ENCODE data around the gene NCOA1.

The NCOA1 gene

DNA sequence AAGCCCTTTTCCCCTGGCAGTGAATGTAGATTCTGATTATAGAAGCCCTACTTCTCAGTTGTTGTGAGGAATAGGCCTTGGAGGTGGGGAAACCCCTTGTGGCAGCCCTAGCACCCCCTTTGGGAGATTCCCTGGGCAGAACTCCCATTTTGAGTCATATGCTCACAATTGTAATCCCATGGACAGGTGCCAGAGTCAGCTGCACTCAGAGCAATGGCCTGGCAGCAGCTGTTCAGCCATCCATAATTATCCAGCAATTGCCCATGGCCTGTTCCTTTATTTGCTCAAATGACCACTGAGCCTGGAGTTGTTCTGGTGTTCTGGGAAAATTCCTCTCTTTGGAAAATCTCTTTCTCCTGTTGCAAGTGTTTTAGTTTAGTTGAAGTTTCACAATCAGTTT, 230.4 kb downstream of the NCOA1 start:
- ChIA-PET CTCF (no interaction called here), POLR2A (no interaction called here)
- no peak for TF ChIP-seq L3MBTL2 (conservative IDR thresholded peaks at IDR 0.05)
- TF ChIP-seq SUZ12 (IDR thresholded peaks at IDR 0.05) = no peak
- TF ChIP-seq, protein P1, sequence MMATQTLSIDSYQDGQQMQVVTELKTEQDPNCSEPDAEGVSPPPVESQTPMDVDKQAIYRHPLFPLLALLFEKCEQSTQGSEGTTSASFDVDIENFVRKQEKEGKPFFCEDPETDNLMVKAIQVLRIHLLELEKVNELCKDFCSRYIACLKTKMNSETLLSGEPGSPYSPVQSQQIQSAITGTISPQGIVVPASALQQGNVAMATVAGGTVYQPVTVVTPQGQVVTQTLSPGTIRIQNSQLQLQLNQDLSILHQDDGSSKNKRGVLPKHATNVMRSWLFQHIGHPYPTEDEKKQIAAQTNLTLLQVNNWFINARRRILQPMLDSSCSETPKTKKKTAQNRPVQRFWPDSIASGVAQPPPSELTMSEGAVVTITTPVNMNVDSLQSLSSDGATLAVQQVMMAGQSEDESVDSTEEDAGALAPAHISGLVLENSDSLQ (IDR thresholded peaks at IDR 0.05) = no peak
- TF ChIP-seq HDGF (IDR thresholded peaks at IDR 0.05; ENCODE audit: borderline replicate concordance) = no peak
- TF ChIP-seq FOXA1 (IDR thresholded peaks at IDR 0.05) = no peak
- no peak for DNase-seq (ENCODE audit: extremely low spot score)

DNA sequence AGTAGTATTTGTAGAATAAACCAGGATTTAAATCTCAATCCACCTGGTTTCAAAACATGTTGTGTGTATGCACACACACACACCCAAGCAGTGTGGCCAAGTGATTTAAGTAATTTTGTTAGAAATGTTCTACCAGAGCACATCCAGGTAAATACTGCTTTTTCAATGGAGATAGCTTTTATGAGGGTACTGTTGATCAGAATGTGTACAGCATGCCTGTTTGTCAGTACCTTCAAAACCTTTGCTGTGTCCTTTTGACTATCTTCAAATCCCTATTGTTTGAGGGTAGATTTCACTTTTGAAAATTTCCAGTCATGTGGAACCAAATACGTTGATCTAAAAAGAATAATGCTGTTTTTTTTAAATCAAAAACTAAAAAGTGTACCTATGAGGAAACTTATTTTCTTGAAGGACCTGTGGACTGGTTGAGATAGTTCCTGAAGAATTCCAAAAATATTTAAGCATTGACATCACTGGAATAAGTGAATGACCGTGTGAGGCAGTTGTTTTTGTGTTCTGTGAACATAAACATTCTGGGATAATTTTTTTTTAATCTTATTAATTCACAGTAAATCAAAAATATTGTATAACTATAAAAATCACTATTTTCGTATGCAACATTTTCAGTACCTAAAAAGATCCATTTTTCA, 231.2 kb downstream of the NCOA1 start:
- ChIA-PET CTCF (no interaction called here), POLR2A (no interaction called here)
- TF ChIP-seq ARNT (IDR thresholded peaks at IDR 0.05) (no peak), ELF4 (IDR thresholded peaks at IDR 0.05) (no peak), CTBP1 (IDR thresholded peaks at IDR 0.05; ENCODE audit: borderline replicate concordance) (no peak), SUZ12 (IDR thresholded peaks at IDR 0.05) (no peak), HDGF (IDR thresholded peaks at IDR 0.05; ENCODE audit: borderline replicate concordance) (no peak), TARDBP (IDR thresholded peaks at IDR 0.05) (no peak), FOXK2 (IDR thresholded peaks at IDR 0.05) (no peak), L3MBTL2 (conservative IDR thresholded peaks at IDR 0.05) (no peak), ZNF384 (IDR thresholded peaks at IDR 0.05) (no peak), NFRKB (IDR thresholded peaks at IDR 0.05) (no peak), LEF1 (IDR thresholded peaks at IDR 0.05; ENCODE audit: borderline replicate concordance) (no peak), FOXA1 (IDR thresholded peaks at IDR 0.05) (no peak)
- TF ChIP-seq, protein P1 (IDR thresholded peaks at IDR 0.05) = no peak
- no peak for DNase-seq (ENCODE audit: extremely low spot score)

DNA sequence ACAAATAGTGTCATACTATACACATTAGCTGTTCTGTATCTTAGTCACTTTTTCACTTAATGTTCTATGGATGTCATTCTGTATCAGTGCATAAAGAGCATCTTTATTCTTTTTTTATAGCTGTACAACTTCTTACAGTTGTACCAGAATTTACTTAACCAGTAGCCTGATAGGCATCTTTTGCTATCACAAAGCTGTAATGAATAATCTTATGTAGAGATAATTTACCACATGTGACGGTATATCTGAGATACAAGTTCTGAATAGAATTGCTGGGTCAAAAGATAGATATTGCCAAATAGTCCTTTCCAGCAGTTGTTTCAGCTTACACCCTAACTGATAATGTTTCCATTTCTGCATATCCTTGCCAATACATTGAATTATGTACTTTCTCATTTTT, 232.1 kb downstream of the NCOA1 start:
- DNase-seq (ENCODE audit: extremely low spot score) = no peak
- no peak for TF ChIP-seq CTBP1 (IDR thresholded peaks at IDR 0.05; ENCODE audit: borderline replicate concordance)
- no peak for TF ChIP-seq L3MBTL2 (conservative IDR thresholded peaks at IDR 0.05)
- TF ChIP-seq LEF1 (IDR thresholded peaks at IDR 0.05; ENCODE audit: borderline replicate concordance) = no peak
- TF ChIP-seq SP1 (IDR thresholded peaks at IDR 0.05) = no peak
- TF ChIP-seq, protein P1 (IDR thresholded peaks at IDR 0.05) = no peak
- TF ChIP-seq FOXM1 (IDR thresholded peaks at IDR 0.05; ENCODE audit: borderline replicate concordance) = no peak
- TF ChIP-seq BHLHE40 (IDR thresholded peaks at IDR 0.05; ENCODE audit: borderline replicate concordance) = no peak
- no peak for TF ChIP-seq ZNF384 (IDR thresholded peaks at IDR 0.05)
- TF ChIP-seq FOXA1 (IDR thresholded peaks at IDR 0.05) = no peak
- TF ChIP-seq HDGF (IDR thresholded peaks at IDR 0.05; ENCODE audit: borderline replicate concordance) = no peak
- TF ChIP-seq NFRKB (IDR thresholded peaks at IDR 0.05) = no peak
- TF ChIP-seq TARDBP (IDR thresholded peaks at IDR 0.05) = no peak
- no peak for TF ChIP-seq SUZ12 (IDR thresholded peaks at IDR 0.05)
- TF ChIP-seq FOXK2 (IDR thresholded peaks at IDR 0.05) = no peak
- no peak for TF ChIP-seq ARNT (IDR thresholded peaks at IDR 0.05)
- no peak for TF ChIP-seq ELF4 (IDR thresholded peaks at IDR 0.05)
- ChIA-PET CTCF (no interaction called here), POLR2A (no interaction called here)

DNA sequence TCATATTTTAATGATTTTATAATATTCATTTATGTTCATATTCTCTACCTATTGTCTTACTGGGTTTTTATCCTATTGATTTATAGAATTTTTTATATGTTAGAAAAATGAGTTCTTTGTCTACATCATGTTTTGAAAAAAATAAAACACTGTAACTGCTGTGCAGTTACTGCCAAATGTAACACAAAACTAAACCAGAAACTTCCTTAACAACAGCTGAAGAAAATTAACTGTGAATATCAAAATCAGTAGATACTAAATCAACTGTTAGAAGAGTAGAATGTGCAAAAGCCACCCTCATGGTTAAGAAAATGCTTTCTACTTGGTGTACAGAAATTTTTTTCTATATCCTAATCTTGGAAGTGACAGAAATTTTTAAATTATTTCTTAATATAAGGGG, 232.6 kb downstream of the NCOA1 start:
- TF ChIP-seq HDGF (IDR thresholded peaks at IDR 0.05; ENCODE audit: borderline replicate concordance) (no peak), NFRKB (IDR thresholded peaks at IDR 0.05) (no peak), SP1 (IDR thresholded peaks at IDR 0.05) (no peak), FOXM1 (IDR thresholded peaks at IDR 0.05; ENCODE audit: borderline replicate concordance) (no peak), FOXA1 (IDR thresholded peaks at IDR 0.05) (no peak), ELF4 (IDR thresholded peaks at IDR 0.05) (no peak)
- no peak for DNase-seq (ENCODE audit: extremely low spot score)
- ChIA-PET POLR2A (no interaction called here), CTCF (no interaction called here)

DNA sequence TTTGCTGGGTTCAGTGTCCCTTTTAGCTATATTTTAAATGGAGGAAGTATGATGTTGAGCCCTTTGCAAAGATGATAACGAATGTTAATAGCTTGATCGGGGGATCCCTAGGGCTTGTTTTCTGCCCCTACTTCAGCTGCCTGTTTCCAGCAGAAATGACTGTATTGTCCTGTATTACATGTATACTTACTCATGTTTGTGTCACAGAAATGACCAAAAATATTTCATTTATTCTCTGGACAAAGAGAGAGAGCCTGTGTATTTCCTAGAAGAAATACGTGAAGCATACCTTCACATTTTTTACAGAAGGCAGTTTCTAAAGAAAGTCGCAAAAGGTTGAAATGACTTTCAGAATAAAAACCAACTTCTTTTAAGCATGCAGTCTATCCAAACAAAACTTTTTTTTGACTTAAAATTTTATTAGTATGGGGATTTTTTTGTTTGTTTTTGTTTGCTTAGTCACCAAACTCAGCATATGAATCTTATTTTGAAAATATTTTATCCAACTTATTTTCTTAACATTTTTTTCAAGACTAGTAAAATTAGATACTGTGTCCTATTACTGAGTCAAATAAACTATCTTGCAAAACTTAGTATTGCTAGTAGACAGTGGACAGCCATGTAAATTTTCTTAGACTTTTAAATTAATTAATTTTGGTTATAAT, 233.2 kb downstream of the NCOA1 start:
- POLR2A ChIA-PET = no interaction called here
- CTCF ChIA-PET = no interaction called here
- DNase-seq (ENCODE audit: extremely low spot score) = no peak
- TF ChIP-seq ARNT (IDR thresholded peaks at IDR 0.05) = no peak
- no peak for TF ChIP-seq ELF4 (IDR thresholded peaks at IDR 0.05)
- no peak for TF ChIP-seq SUZ12 (IDR thresholded peaks at IDR 0.05)
- no peak for TF ChIP-seq TARDBP (IDR thresholded peaks at IDR 0.05)
- no peak for TF ChIP-seq FOXA1 (IDR thresholded peaks at IDR 0.05)
- TF ChIP-seq FOXK2 (IDR thresholded peaks at IDR 0.05) = no peak

DNA sequence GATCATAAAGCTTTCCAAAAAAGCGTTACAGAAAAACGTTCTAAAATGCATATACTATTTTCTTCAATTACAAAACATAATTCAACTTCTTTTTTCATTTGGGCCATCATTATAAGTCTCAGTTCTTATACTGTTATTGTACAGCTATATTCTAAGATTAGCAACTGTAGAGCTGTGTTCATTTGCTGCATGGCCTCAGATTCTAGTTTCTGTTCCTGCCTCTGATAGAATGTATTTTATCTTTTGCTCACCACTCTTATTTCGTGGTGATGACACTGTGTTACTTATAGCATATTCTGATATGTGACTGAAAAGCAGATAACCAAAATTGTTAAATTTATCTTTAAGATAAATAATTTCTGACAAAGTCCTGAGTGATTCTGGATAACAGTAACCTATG, 234.9 kb downstream of the NCOA1 start:
- ChIA-PET POLR2A (no interaction called here), CTCF (no interaction called here)
- TF ChIP-seq, protein P1 (IDR thresholded peaks at IDR 0.05) = no peak
- TF ChIP-seq HDGF (IDR thresholded peaks at IDR 0.05; ENCODE audit: borderline replicate concordance) = no peak
- TF ChIP-seq ZNF384 (IDR thresholded peaks at IDR 0.05) = no peak
- no peak for TF ChIP-seq SP1 (IDR thresholded peaks at IDR 0.05)
- no peak for TF ChIP-seq ELF4 (IDR thresholded peaks at IDR 0.05)
- no peak for TF ChIP-seq FOXK2 (IDR thresholded peaks at IDR 0.05)
- no peak for TF ChIP-seq FOXM1 (IDR thresholded peaks at IDR 0.05; ENCODE audit: borderline replicate concordance)
- TF ChIP-seq LEF1 (IDR thresholded peaks at IDR 0.05; ENCODE audit: borderline replicate concordance) = no peak
- no peak for TF ChIP-seq BHLHE40 (IDR thresholded peaks at IDR 0.05; ENCODE audit: borderline replicate concordance)
- TF ChIP-seq ARNT (IDR thresholded peaks at IDR 0.05) = no peak
- no peak for TF ChIP-seq L3MBTL2 (conservative IDR thresholded peaks at IDR 0.05)
- TF ChIP-seq NFRKB (IDR thresholded peaks at IDR 0.05) = no peak
- no peak for DNase-seq (ENCODE audit: extremely low spot score)

Data from HEK293T (cell line).